ENCODE results near the gene KRTAP4-7.
"Not testable (repeated sequence)": the region's sequence is repeated elsewhere in the genome, so short reads cannot be mapped to it uniquely, and the experiment has no call there.

Gene KRTAP4-7

GRCh38 chr17:41108728-41109386 is 24.9 kb downstream of the KRTAP4-7 start:
- DNase-seq (ENCODE audit: low spot score), result not testable (repeated sequence)

- no peak for DNase-seq (ENCODE audit: low spot score)
Measured at GRCh38 chr17:41111151-41111885, 27.4 kb downstream of the KRTAP4-7 start.

GRCh38 chr17:41116297-41116696 is 32.3 kb downstream of the KRTAP4-7 start:
- no peak for DNase-seq (ENCODE audit: low spot score)

GRCh38 chr17:41117846-41118386 is 34.0 kb downstream of the KRTAP4-7 start, which contains the start of gene KRTAP4-11:
Gene KRTAP4-11, minus strand, starts transcription at chr17:41118373. Its CDS starts 58 bp downstream, at chr17:41118315.
- not testable (repeated sequence) for DNase-seq (ENCODE audit: low spot score)

- no peak for DNase-seq (ENCODE audit: low spot score)
Measured at GRCh38 chr17:41118721-41119120, 34.8 kb downstream of the KRTAP4-7 start.

- not testable (repeated sequence) for DNase-seq (ENCODE audit: low spot score)
Measured at GRCh38 chr17:41119696-41120690, 36.0 kb downstream of the KRTAP4-7 start.

GRCh38 chr17:41121742-41122141 is 37.8 kb downstream of the KRTAP4-7 start:
- DNase-seq (ENCODE audit: low spot score), result no peak

GRCh38 chr17:41123292-41123990 is 39.5 kb downstream of the KRTAP4-7 start:
- not testable (repeated sequence) for DNase-seq (ENCODE audit: low spot score)

GRCh38 chr17:41123991-41124371 is 40.0 kb downstream of the KRTAP4-7 start, which contains the start of gene KRTAP4-12:
Gene KRTAP4-12, minus strand, starts transcription at chr17:41124182. Its CDS starts 60 bp downstream, at chr17:41124122.
- DNase-seq (ENCODE audit: low spot score), result not testable (repeated sequence)

GRCh38 chr17:41125064-41125463 is 41.1 kb downstream of the KRTAP4-7 start:
- DNase-seq (ENCODE audit: low spot score), result no peak

GRCh38 chr17:41126412-41126811 is 42.5 kb downstream of the KRTAP4-7 start:
- DNase-seq (ENCODE audit: low spot score), result no peak

GRCh38 chr17:41127371-41127770 is 43.4 kb downstream of the KRTAP4-7 start:
- DNase-seq (ENCODE audit: low spot score), result no peak

GRCh38 chr17:41131979-41132378 is 48.0 kb downstream of the KRTAP4-7 start:
- no peak for DNase-seq (ENCODE audit: low spot score)

- DNase-seq (ENCODE audit: low spot score), result no peak
Measured at GRCh38 chr17:41133880-41134735, 50.2 kb downstream of the KRTAP4-7 start.
